PC-9 (cell line): ENCODE data around the gene ZNF407. TPM values are rescaled to one million over a fixed set of nuclear protein-coding genes. Genes with fewer than 3 reads are reported as not detected.

Experiments
- BruUV-seq: library from RNA; stranded (reverse); fragments of 400-500 nt; replicated peaks from 2 replicates; lab custom pipeline; 2021; lab: Mats Ljungman, UMichigan
- CTCF ChIA-PET: fragments of 300-600 bp; sonication (Branson Sonifier 250); formaldehyde crosslinking; loops from one replicate; lab custom pipeline; 2022; ENCODE audit warnings: antibody characterized with exemption; lab: Charles Lee
- POLR2A ChIA-PET: fragments of 300-600 bp; sonication (Branson Sonifier 250); formaldehyde crosslinking; loops from one replicate; lab custom pipeline; 2022; ENCODE audit warnings: antibody characterized with exemption; ENCODE audit not compliant: unreplicated experiment; lab: Charles Lee
- DNase-seq, 2 experiments: peaks; one replicate each; pipeline versions ENCODE4 v3.0.0 to v3.0.0-alpha.2; 2015 to 2022; ENCODE audit warnings: mixed read lengths in 1 of 2
- H2AFZ ChIP-seq: fragments of 200-600 bp; sonication (generic); 2 replicates; pipeline ENCODE4 v1.8.1; 2017; ENCODE audit warnings: antibody characterized with exemption
- H3F3A ChIP-seq: fragments of 200-600 bp; sonication (generic); 2 replicates; pipeline ENCODE4 v1.8.1; 2017; ENCODE audit warnings: antibody characterized with exemption, mild to moderate bottlenecking, low read depth; ENCODE audit not compliant: insufficient read depth
- H3K27ac ChIP-seq: fragments of 200-600 bp; sonication (generic); 2 replicates; pipeline ENCODE4 v1.6.1; 2016; ENCODE audit warnings: mixed run types
- H3K27me3 ChIP-seq: fragments of 200-600 bp; sonication (generic); 2 replicates; pipeline ENCODE4 v1.6.1; 2016; ENCODE audit warnings: low read depth, mixed run types; ENCODE audit not compliant: insufficient read depth
- H3K36me3 ChIP-seq: fragments of 200-600 bp; sonication (generic); 2 replicates; pipeline ENCODE4 v1.6.1; 2016; ENCODE audit warnings: low read depth, mixed run types
- H3K4me1 ChIP-seq: fragments of 200-600 bp; sonication (generic); replicated peaks from 2 replicates; pipeline ENCODE4 v1.6.1; 2016; ENCODE audit warnings: mixed run types; ENCODE audit not compliant: insufficient read depth
- H3K4me2 ChIP-seq: fragments of 200-600 bp; sonication (generic); 2 replicates; pipeline ENCODE4 v1.6.1; 2017; ENCODE audit warnings: mixed run types
- H3K4me3 ChIP-seq: fragments of 200-600 bp; sonication (generic); 2 replicates; pipeline ENCODE4 v1.6.1; 2016; ENCODE audit warnings: mixed run types
- H3K79me2 ChIP-seq: fragments of 200-600 bp; sonication (generic); 2 replicates; pipeline ENCODE4 v1.6.1; 2017; ENCODE audit warnings: low read depth, mixed run types
- H3K9me2 ChIP-seq: fragments of 200-600 bp; sonication (generic); 2 replicates; pipeline ENCODE4 v1.8.1; 2017; ENCODE audit warnings: mild to moderate bottlenecking; ENCODE audit not compliant: insufficient read depth
- H3K9me3 ChIP-seq: fragments of 200-600 bp; sonication (generic); 2 replicates; pipeline ENCODE4 v1.8.1; 2016; ENCODE audit warnings: low read depth; ENCODE audit not compliant: insufficient read depth
- H4K20me1 ChIP-seq: fragments of 200-600 bp; sonication (generic); 2 replicates; pipeline ENCODE4 v1.8.1; 2017; ENCODE audit not compliant: insufficient read depth
- EZH2 ChIP-seq: fragments of 200-600 bp; sonication (generic); IDR thresholded peaks from 2 replicates; pipeline ENCODE4 v1.8.0; 2017; ENCODE audit warnings: antibody characterized with exemption, low read depth
- intact Hi-C: fragments of 100-400 bp; cut with micrococcal nuclease; formaldehyde crosslinking; loops from one replicate; pipeline ENCODE4 v1.10.0; 2022; ENCODE audit not compliant: unreplicated experiment
- total RNA-seq: library from RNA; stranded (reverse); gene quantifications from 2 replicates; pipeline ENCODE4 v1.2.3, GENCODE V29; 2021
- TF ChIP-seq, protein P1 (sequence below): fragments of 200-600 bp; sonication (generic); conservative IDR thresholded peaks from 2 replicates; pipeline ENCODE4 v1.6.1; 2017; ENCODE audit warnings: mixed run types, antibody characterized with exemption, mild to moderate bottlenecking, moderate library complexity

The ZNF407 gene
- total RNA-seq, 1 experiment from 2014 or later = 13.4 TPM

DNA sequence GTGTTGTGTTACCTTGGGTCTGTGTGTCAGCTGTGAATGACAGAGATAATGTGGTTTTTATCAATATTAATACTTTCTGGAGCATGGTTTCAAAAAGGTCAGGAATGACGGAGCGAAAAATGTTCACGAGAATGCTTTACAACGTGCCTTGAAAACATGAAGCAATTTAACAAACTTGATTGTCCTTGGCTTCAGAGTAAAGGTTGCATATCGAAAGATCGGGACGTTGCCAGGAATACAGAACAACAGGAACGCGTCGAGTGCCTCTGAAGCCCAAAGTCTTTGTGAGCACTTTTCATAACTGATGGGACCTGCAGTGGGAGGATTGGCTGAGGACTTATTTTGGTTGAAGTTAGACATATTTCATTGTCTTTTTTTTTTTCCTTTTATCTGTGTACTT is 206.1 kb downstream of the ZNF407 start:
- ChIA-PET POLR2A (no interaction called here), CTCF (interaction anchor here (0.7 kb wide), 1 partner anchor 53 kb away, joined by 4 read pairs; no protein-coding TSS in a partner anchor)
- no TSS peak for BruUV-seq
- H3K27me3 ChIP-seq = no peaks in the 10 kb centered on the region
- H3K79me2 ChIP-seq = no peaks in the 10 kb centered on the region
- H4K20me1 ChIP-seq = no peaks in the 10 kb centered on the region
- TF ChIP-seq EZH2 = no peak
- TF ChIP-seq, protein P1, sequence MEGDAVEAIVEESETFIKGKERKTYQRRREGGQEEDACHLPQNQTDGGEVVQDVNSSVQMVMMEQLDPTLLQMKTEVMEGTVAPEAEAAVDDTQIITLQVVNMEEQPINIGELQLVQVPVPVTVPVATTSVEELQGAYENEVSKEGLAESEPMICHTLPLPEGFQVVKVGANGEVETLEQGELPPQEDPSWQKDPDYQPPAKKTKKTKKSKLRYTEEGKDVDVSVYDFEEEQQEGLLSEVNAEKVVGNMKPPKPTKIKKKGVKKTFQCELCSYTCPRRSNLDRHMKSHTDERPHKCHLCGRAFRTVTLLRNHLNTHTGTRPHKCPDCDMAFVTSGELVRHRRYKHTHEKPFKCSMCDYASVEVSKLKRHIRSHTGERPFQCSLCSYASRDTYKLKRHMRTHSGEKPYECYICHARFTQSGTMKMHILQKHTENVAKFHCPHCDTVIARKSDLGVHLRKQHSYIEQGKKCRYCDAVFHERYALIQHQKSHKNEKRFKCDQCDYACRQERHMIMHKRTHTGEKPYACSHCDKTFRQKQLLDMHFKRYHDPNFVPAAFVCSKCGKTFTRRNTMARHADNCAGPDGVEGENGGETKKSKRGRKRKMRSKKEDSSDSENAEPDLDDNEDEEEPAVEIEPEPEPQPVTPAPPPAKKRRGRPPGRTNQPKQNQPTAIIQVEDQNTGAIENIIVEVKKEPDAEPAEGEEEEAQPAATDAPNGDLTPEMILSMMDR = no peak
- H3K4me2 ChIP-seq = no peak overlapping the region
- no peaks in the 10 kb centered on the region for H3K9me3 ChIP-seq
- H3K36me3 ChIP-seq = no peaks in the 10 kb centered on the region
- intact Hi-C loops = no loop called here
- no peak for DNase-seq
- no peak overlapping the region for H3K4me3 ChIP-seq
- H3K4me1 ChIP-seq = peaks cover 22% of the 10 kb centered on the region
- H3F3A ChIP-seq = peaks cover 19% of the 10 kb centered on the region
- no peak overlapping the region for H3K27ac ChIP-seq
- H3K9me2 ChIP-seq = no peaks in the 10 kb centered on the region
- H2AFZ ChIP-seq = no peak overlapping the region

DNA sequence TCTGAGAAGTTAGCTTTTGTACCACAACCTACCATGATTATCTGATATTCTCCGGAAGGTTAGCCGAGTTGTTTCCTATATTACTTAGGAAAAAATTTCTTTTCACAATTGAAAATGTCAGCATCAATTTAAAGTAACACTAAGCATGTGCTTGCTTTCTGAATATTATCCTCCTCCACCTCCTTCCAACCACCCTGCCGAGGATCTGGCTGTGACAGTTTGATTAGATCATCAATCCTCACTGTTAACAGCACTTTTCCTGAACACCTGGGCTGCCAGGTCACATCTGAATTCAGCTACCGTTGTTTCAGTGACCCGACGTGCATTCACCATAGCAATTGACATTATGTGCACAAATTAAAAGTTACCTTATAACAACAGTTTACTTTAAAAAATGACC is 207.0 kb downstream of the ZNF407 start:
- Histone ChIP-seq H3K27ac (no peak overlapping the region), H3K4me1 (peaks cover 22% of the 10 kb centered on the region), H2AFZ (no peak overlapping the region), H3K9me2 (no peaks in the 10 kb centered on the region), H3K9me3 (no peaks in the 10 kb centered on the region), H3K79me2 (no peaks in the 10 kb centered on the region), H3K4me3 (no peak overlapping the region), H3K4me2 (no peak overlapping the region), H3F3A (peaks cover 19% of the 10 kb centered on the region), H3K27me3 (no peaks in the 10 kb centered on the region), H4K20me1 (no peaks in the 10 kb centered on the region), H3K36me3 (no peaks in the 10 kb centered on the region)
- intact Hi-C loops = no loop called here
- ChIA-PET POLR2A (no interaction called here), CTCF (interaction anchor here (0.7 kb wide), 1 partner anchor 52 kb away, joined by 4 read pairs; no protein-coding TSS in a partner anchor)
- DNase-seq = no peak
- no TSS peak for BruUV-seq
- TF ChIP-seq, protein P1 = no peak
- no peak for TF ChIP-seq EZH2

DNA sequence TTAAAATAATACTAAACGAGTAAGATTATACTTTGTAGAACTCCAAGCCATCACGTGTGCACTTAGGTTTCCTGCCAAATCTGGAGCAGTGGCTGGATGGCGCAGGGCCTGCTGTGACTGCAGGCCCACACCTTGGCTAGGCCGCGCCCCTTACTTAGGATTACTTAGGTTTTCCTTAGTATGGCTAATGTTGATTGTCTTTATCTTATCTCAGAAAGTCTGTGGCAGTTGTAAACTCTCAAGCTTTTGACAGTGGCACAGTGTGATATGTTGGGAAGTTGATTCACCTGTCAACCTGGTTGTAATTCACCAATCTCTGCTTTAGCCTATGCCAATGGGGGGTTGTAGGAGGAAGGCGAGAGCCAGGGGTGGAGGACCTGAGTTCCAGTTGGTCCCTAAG is 208.4 kb downstream of the ZNF407 start:
- H3K36me3 ChIP-seq = no peaks in the 10 kb centered on the region
- H4K20me1 ChIP-seq = no peaks in the 10 kb centered on the region
- ChIA-PET CTCF (interaction anchor here (0.6 kb wide), 1 partner anchor 785 kb away, joined by 5 read pairs; no protein-coding TSS in a partner anchor), POLR2A (no interaction called here)
- no peaks in the 10 kb centered on the region for H3K9me2 ChIP-seq
- H3K79me2 ChIP-seq = no peaks in the 10 kb centered on the region
- H3K4me1 ChIP-seq = peaks cover 22% of the 10 kb centered on the region
- no TSS peak for BruUV-seq
- no peaks in the 10 kb centered on the region for H3K27me3 ChIP-seq
- H3K4me2 ChIP-seq = peak overlapping the region; percentile 67
- no peaks in the 10 kb centered on the region for H3K9me3 ChIP-seq
- no peak overlapping the region for H3K4me3 ChIP-seq
- H3K27ac ChIP-seq = peak overlapping the region; percentile 81
- intact Hi-C loops = loop anchor here (1.0 to 2.0 kb wide), 2 partner anchors 29 to 59 kb away; no protein-coding TSS in a partner anchor
- TF ChIP-seq, protein P1 = no peak
- no peak for TF ChIP-seq EZH2
- peak in 1 of 2 experiments; percentile 38 for DNase-seq
- H2AFZ ChIP-seq = peak overlapping the region; percentile 53; the same call in 1 of the 2 replicates
- H3F3A ChIP-seq = peaks cover 19% of the 10 kb centered on the region
